Fibroblast of lung (primary cell): Measurements from ENCODE around the gene GGT6. TPM values are rescaled to one million over a fixed set of nuclear protein-coding genes. Genes with fewer than 3 reads are reported as not detected.

Experiments
- DNase-seq, 2 donors: peaks; one replicate each; pipeline versions ENCODE4 v3.0.0 to v3.0.0-alpha.2; 2010; ENCODE audit warnings: low read depth in 2 of 2
- H2AFZ ChIP-seq: 2 replicates; pipeline ENCODE4 v1.5.1; 2012; ENCODE audit warnings: low read length, control low read depth, inconsistent platforms
- H3K27ac ChIP-seq: 2 replicates; pipeline ENCODE4 v1.5.1; 2011; ENCODE audit warnings: low read length, control low read depth; ENCODE audit not compliant: insufficient read depth
- H3K27me3 ChIP-seq: 2 replicates; pipeline ENCODE4 v1.5.1; 2011; ENCODE audit warnings: mild to moderate bottlenecking, low read length; ENCODE audit not compliant: control insufficient read depth, insufficient read depth
- H3K36me3 ChIP-seq: 2 replicates; pipeline ENCODE4 v1.5.1; 2011; ENCODE audit warnings: low read length; ENCODE audit not compliant: control insufficient read depth, insufficient read depth
- H3K4me1 ChIP-seq: 2 replicates; pipeline ENCODE4 v1.5.1; 2011; ENCODE audit warnings: low read length; ENCODE audit not compliant: control insufficient read depth, insufficient read depth; ENCODE audit errors: extremely low read depth
- H3K4me2 ChIP-seq: 2 replicates; pipeline ENCODE4 v1.5.1; 2011; ENCODE audit warnings: low read length, control low read depth; ENCODE audit not compliant: insufficient read depth; ENCODE audit errors: extremely low read depth
- H3K4me3 ChIP-seq, 4 experiments: fragments of 200-600 bp in 1 of 4; sonication (generic) in 1 of 4; replicated peaks in 1 of 4; 2 replicates each; pipeline ENCODE4 v1.5.1; 2011 to 2016; ENCODE audit warnings: low read length in 4 of 4, low read depth in 3 of 4, mild to moderate bottlenecking in 3 of 4, control low read depth in 2 of 4, inconsistent platforms in 1 of 4, mixed read lengths in 1 of 4; ENCODE audit not compliant: insufficient read depth in 1 of 4; ENCODE audit errors: control extremely low read depth in 1 of 4
- H3K79me2 ChIP-seq: 2 replicates; pipeline ENCODE4 v1.5.1; 2012; ENCODE audit warnings: mild to moderate bottlenecking, low read length, inconsistent platforms; ENCODE audit not compliant: control insufficient read depth, insufficient read depth
- H3K9ac ChIP-seq: 2 replicates; pipeline ENCODE4 v1.5.1; 2011; ENCODE audit warnings: mild to moderate bottlenecking, low read length, control low read depth; ENCODE audit not compliant: insufficient read depth
- H3K9me3 ChIP-seq: 2 replicates; pipeline ENCODE4 v1.5.1; 2012; ENCODE audit warnings: low read depth, low read length; ENCODE audit not compliant: control insufficient read depth, insufficient read depth
- H4K20me1 ChIP-seq: 2 replicates; pipeline ENCODE4 v1.5.1; 2011; ENCODE audit warnings: low read length; ENCODE audit not compliant: control insufficient read depth, insufficient read depth; ENCODE audit errors: extremely low read depth
- CTCF ChIP-seq, 2 donors: IDR thresholded peaks in 1 of 2; conservative IDR thresholded peaks in 1 of 2; 1 replicate in 1 of 2; 2 replicates in 1 of 2; pipeline ENCODE4 v1.5.1; 2011 to 2012; ENCODE audit warnings: low read length in 2 of 2, control low read depth in 1 of 2, inconsistent platforms in 1 of 2, low read depth in 1 of 2, mild to moderate bottlenecking in 1 of 2
- EZH2 ChIP-seq: IDR thresholded peaks from 2 replicates; pipeline ENCODE4 v1.5.1; 2012; ENCODE audit warnings: low read length, control low read depth, mild to moderate bottlenecking; ENCODE audit errors: missing control alignments
- polyA plus RNA-seq, 2 donors: library from polyadenylated mRNA; depleted of rRNA in 1 of 2; stranded (reverse) in 1 of 2; unstranded in 1 of 2; fragments of >200 nt; gene quantifications; 2 replicates each; pipeline ENCODE4 v1.2.1, GENCODE V29; 2011 to 2012; ENCODE audit warnings: missing spikeins in 1 of 2
- total RNA-seq: library from RNA; depleted of rRNA; stranded (reverse); fragments of >200 nt; gene quantifications from 2 replicates; pipeline ENCODE4 v1.2.1, GENCODE V29; 2014

GGT6 gene
- total and polyA plus RNA-seq, 2 donors (not counting 1 experiment from before 2014, with no cell fraction given) = not detected

- TF ChIP-seq EZH2 (no peak), CTCF (conservative IDR thresholded peaks at IDR 0.05 in 1 of 2, IDR thresholded peaks at IDR 0.05 in 1 of 2; ENCODE audit: low read depth in 1 of 2, low read length in 2 of 2) (no peak)
- H3K36me3 ChIP-seq = no peaks in the 10 kb centered on the region
- no peak overlapping the region for H3K27ac ChIP-seq
- H4K20me1 ChIP-seq = no peaks in the 10 kb centered on the region
- H3K4me2 ChIP-seq = no peak overlapping the region
- H3K4me3 ChIP-seq = no peak overlapping the region
- no peaks in the 10 kb centered on the region for H3K9me3 ChIP-seq
- no peak for DNase-seq
- H3K27me3 ChIP-seq = no peaks in the 10 kb centered on the region
- no peak overlapping the region for H3K9ac ChIP-seq
- no peaks in the 10 kb centered on the region for H3K79me2 ChIP-seq
- no peaks in the 10 kb centered on the region for H3K4me1 ChIP-seq
- H2AFZ ChIP-seq = no peak overlapping the region
Measured at GRCh38 chr17:4509401-4509800, 51.0 kb downstream of the GGT6 start.

- Histone ChIP-seq H3K4me1 (no peaks in the 10 kb centered on the region), H4K20me1 (no peaks in the 10 kb centered on the region), H3K27ac (no peak overlapping the region), H3K4me2 (no peak overlapping the region), H3K79me2 (no peaks in the 10 kb centered on the region), H2AFZ (no peak overlapping the region), H3K9me3 (no peaks in the 10 kb centered on the region), H3K4me3 (no peak overlapping the region), H3K9ac (no peak overlapping the region), H3K36me3 (no peaks in the 10 kb centered on the region), H3K27me3 (no peaks in the 10 kb centered on the region)
- DNase-seq = no peak
- TF ChIP-seq EZH2 = no peak
- no peak for TF ChIP-seq CTCF (conservative IDR thresholded peaks at IDR 0.05 in 1 of 2, IDR thresholded peaks at IDR 0.05 in 1 of 2; ENCODE audit: low read depth in 1 of 2, low read length in 2 of 2)
Measured at GRCh38 chr17:4508207-4508606, 52.2 kb downstream of the GGT6 start.

- H3K4me2 ChIP-seq = no peak overlapping the region
- TF ChIP-seq CTCF (conservative IDR thresholded peaks at IDR 0.05 in 1 of 2, IDR thresholded peaks at IDR 0.05 in 1 of 2; ENCODE audit: low read depth in 1 of 2, low read length in 2 of 2) (no peak), EZH2 (no peak)
- H3K4me1 ChIP-seq = no peaks in the 10 kb centered on the region
- H3K27ac ChIP-seq = no peak overlapping the region
- no peak overlapping the region for H2AFZ ChIP-seq
- H3K27me3 ChIP-seq = peaks cover under 1% of the 10 kb centered on the region
- no peak for DNase-seq
- no peaks in the 10 kb centered on the region for H3K79me2 ChIP-seq
- no peak overlapping the region for H3K4me3 ChIP-seq
- H4K20me1 ChIP-seq = no peaks in the 10 kb centered on the region
- H3K9ac ChIP-seq = no peak overlapping the region
- no peaks in the 10 kb centered on the region for H3K9me3 ChIP-seq
- H3K36me3 ChIP-seq = no peaks in the 10 kb centered on the region
Measured at GRCh38 chr17:4507361-4508111, 52.8 kb downstream of the GGT6 start.

Other genes with a start within 250 kb of the GGT6 start
- gene UBE2G1, start 193.9 kb downstream of the GGT6 start, total RNA-seq = 24.4 and 30.7 TPM in 2 replicates
- 45.2 and 48.4 TPM in 2 replicates for gene UBE2G1, start 193.9 kb downstream of the GGT6 start, polyA plus RNA-seq
- gene SPNS3, start 126.6 kb downstream of the GGT6 start, total RNA-seq = not detected in 2 replicates
- not detected in 2 replicates for gene SPNS3, start 126.6 kb downstream of the GGT6 start, polyA plus RNA-seq
- under 0.01 and 0.17 TPM in 2 replicates for gene SPNS2, start 61.7 kb downstream of the GGT6 start, total RNA-seq
- gene SPNS2, start 61.7 kb downstream of the GGT6 start, polyA plus RNA-seq = not detected in 2 replicates
- gene MYBBP1A, start 5.2 kb downstream of the GGT6 start, total RNA-seq = 28.6 and 35.2 TPM in 2 replicates
- 14.1 and 23.5 TPM in 2 replicates for gene MYBBP1A, start 5.2 kb downstream of the GGT6 start, polyA plus RNA-seq
- gene SMTNL2, start 24.0 kb upstream of the GGT6 start, total RNA-seq = 0.99 and 1.5 TPM in 2 replicates
- 0.03 and 0.17 TPM in 2 replicates for gene SMTNL2, start 24.0 kb upstream of the GGT6 start, polyA plus RNA-seq
- not detected in 2 replicates for gene ALOX15, start 81.1 kb upstream of the GGT6 start, total RNA-seq
- not detected in 2 replicates for gene ALOX15, start 81.1 kb upstream of the GGT6 start, polyA plus RNA-seq
- gene PELP1, start 143.6 kb upstream of the GGT6 start, total RNA-seq = 16.0 and 16.4 TPM in 2 replicates
- 8.6 and 13.1 TPM in 2 replicates for gene PELP1, start 143.6 kb upstream of the GGT6 start, polyA plus RNA-seq
- 2.8 and 3.3 TPM in 2 replicates for gene ARRB2, start 150.1 kb upstream of the GGT6 start, total RNA-seq
- gene ARRB2, start 150.1 kb upstream of the GGT6 start, polyA plus RNA-seq = 4.6 and 8.3 TPM in 2 replicates
- 9.2 and 10.8 TPM in 2 replicates for gene MED11, start 170.9 kb upstream of the GGT6 start, total RNA-seq
- 29.1 and 29.6 TPM in 2 replicates for gene MED11, start 170.9 kb upstream of the GGT6 start, polyA plus RNA-seq
- under 0.01 and 0.51 TPM in 2 replicates for gene ZMYND15, start 179.3 kb upstream of the GGT6 start, total RNA-seq
- gene ZMYND15, start 179.3 kb upstream of the GGT6 start, polyA plus RNA-seq = 0.05 and 0.11 TPM in 2 replicates
- gene CXCL16, start 179.4 kb upstream of the GGT6 start, total RNA-seq = 0.83 and 4.1 TPM in 2 replicates
- 2.0 and 2.4 TPM in 2 replicates for gene CXCL16, start 179.4 kb upstream of the GGT6 start, polyA plus RNA-seq
- not detected in 2 replicates for gene TM4SF5, start 211.3 kb upstream of the GGT6 start, total RNA-seq
- not detected in 2 replicates for gene TM4SF5, start 211.3 kb upstream of the GGT6 start, polyA plus RNA-seq
- 0.33 and 1.5 TPM in 2 replicates for gene VMO1, start 225.8 kb upstream of the GGT6 start, total RNA-seq
- 0.40 TPM in 1 of 2 replicates, not detected in the other for gene VMO1, start 225.8 kb upstream of the GGT6 start, polyA plus RNA-seq
- not detected in 2 replicates for gene GLTPD2, start 228.4 kb upstream of the GGT6 start, total RNA-seq
- gene GLTPD2, start 228.4 kb upstream of the GGT6 start, polyA plus RNA-seq = not detected in 2 replicates
- gene PSMB6, start 235.6 kb upstream of the GGT6 start, total RNA-seq = 110 and 163 TPM in 2 replicates
- 184 and 272 TPM in 2 replicates for gene PSMB6, start 235.6 kb upstream of the GGT6 start, polyA plus RNA-seq
- gene PLD2, start 246.6 kb upstream of the GGT6 start, total RNA-seq = 13.6 and 14.9 TPM in 2 replicates
- gene PLD2, start 246.6 kb upstream of the GGT6 start, polyA plus RNA-seq = 12.7 and 14.3 TPM in 2 replicates